ENCODE results near the gene SUPT4H1. TPM values are rescaled to one million over a fixed set of nuclear protein-coding genes. Genes with fewer than 3 reads are reported as not detected.

SUPT4H1 gene
- total and polyA plus RNA-seq, 7 donors = 50.5 to 114 (median 65.3) TPM

DNA sequence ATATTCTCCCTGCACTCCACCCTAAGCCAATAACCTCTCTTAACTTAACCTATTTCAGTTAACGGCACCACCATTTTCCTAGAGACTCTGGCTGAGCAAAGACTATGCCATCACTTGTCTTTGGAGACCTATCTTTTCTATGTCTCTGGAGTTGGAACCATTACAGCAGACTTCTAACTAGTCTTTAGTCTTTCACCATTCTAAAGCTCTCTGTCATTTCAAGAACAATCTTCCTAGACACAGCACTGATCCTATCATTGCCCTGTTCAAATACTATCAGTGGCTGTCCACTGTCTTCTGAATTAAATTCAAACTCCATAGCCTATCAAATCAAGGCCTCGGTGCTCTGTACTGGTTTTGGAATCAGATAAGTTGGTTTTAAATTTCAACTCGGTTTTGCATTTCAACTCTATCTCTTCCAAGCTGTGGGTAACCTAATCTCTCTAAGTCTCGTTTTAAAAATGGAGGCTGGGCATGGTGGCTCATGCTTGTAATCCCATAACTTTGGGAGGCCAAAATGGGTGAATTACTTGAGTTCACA is 33.4 kb upstream of the SUPT4H1 start:
- H3K27me3 ChIP-seq = peaks cover 0 to 4% (median 0%) of the 10 kb centered on the region in 3 donors
- H3K27ac ChIP-seq = no peak overlapping the region
- DNase-seq = no peak
- no peaks in the 10 kb centered on the region for H3K36me3 ChIP-seq
- TF ChIP-seq POLR2AphosphoS5 (IDR thresholded peaks at IDR 0.05) (no peak), EP300 (IDR thresholded peaks at IDR 0.05) (no peak)
- TF ChIP-seq, protein P1, sequence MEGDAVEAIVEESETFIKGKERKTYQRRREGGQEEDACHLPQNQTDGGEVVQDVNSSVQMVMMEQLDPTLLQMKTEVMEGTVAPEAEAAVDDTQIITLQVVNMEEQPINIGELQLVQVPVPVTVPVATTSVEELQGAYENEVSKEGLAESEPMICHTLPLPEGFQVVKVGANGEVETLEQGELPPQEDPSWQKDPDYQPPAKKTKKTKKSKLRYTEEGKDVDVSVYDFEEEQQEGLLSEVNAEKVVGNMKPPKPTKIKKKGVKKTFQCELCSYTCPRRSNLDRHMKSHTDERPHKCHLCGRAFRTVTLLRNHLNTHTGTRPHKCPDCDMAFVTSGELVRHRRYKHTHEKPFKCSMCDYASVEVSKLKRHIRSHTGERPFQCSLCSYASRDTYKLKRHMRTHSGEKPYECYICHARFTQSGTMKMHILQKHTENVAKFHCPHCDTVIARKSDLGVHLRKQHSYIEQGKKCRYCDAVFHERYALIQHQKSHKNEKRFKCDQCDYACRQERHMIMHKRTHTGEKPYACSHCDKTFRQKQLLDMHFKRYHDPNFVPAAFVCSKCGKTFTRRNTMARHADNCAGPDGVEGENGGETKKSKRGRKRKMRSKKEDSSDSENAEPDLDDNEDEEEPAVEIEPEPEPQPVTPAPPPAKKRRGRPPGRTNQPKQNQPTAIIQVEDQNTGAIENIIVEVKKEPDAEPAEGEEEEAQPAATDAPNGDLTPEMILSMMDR (IDR thresholded peaks at IDR 0.05) = no peak
- intact Hi-C loops (cut with DNase I) = no loop called here
- H3K4me3 ChIP-seq = no peak overlapping the region
- H3K4me1 ChIP-seq = no peaks in the 10 kb centered on the region
- WGBS, 2 donors = 45 to 75% methylated on average over 4 of the region's 4 CpGs
- H3K9me3 ChIP-seq = no peaks in the 10 kb centered on the region

DNA sequence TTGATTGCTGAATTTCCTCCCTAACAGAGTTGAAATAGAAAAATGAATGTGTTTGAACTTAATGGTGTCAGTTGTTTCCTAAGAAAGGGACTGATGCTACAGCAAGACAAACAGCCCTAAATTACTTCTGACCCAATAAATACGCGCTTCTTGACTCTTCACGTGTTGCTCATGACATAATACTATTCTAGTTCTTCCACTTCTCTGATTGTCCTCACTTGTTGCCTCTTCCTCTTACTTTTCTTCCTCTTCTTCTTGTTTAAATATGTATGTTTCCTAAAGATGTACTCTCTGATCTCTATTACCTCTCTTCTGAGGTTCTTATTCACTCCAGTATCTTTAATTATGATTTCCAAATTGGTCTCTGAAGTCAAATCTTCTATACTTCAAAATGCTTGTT is 32.9 kb upstream of the SUPT4H1 start:
- Histone ChIP-seq H3K36me3 (no peaks in the 10 kb centered on the region), H3K4me3 (no peak overlapping the region), H3K27me3 (peaks cover 0 to 4% (median 0%) of the 10 kb centered on the region in 3 donors), H3K4me1 (no peaks in the 10 kb centered on the region), H3K27ac (no peak overlapping the region), H3K9me3 (no peaks in the 10 kb centered on the region)
- no peak for TF ChIP-seq POLR2AphosphoS5 (IDR thresholded peaks at IDR 0.05)
- no peak for TF ChIP-seq POLR2A (IDR thresholded peaks at IDR 0.05)
- TF ChIP-seq EP300 (IDR thresholded peaks at IDR 0.05) = no peak
- TF ChIP-seq, protein P1 (IDR thresholded peaks at IDR 0.05) = no peak
- no peak for DNase-seq
- intact Hi-C loops (cut with DNase I) = no loop called here
- 34 to 67% methylated on average over 3 of the region's 3 CpGs for WGBS, 2 donors

DNA sequence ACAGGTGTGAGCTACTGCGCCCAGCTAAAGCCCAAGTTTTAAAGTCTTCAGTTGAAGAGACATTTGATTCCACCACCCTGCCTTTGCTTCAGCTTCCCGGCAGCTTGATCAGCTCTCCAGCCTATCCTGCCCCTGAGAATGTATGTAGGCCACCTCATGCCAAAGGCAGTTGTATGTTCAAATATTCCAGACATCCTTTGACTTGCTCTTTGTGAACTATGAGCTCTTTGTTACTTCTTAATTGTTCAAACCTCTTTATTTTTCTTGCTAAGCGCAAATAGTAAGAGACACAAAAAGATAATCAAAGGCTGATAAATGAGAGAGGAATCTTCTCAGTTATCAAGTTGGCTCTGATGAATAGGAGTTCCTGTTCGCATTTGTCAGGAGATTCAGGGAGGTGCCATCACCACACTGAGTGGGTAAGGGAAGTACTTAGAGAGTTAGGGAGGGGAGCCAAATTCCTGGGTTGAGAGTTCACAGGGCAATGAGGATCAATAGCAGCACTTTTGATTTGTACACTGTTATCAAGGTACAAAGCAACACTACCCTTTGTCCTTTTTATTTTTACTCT is 32.0 kb upstream of the SUPT4H1 start:
- H3K9me3 ChIP-seq = no peaks in the 10 kb centered on the region
- WGBS, 2 donors = 59 to 82% methylated on average over 4 of the region's 4 CpGs
- no peak overlapping the region for H3K4me3 ChIP-seq
- H3K27me3 ChIP-seq = peaks cover 0 to 4% (median 0%) of the 10 kb centered on the region in 3 donors
- H3K4me1 ChIP-seq = no peaks in the 10 kb centered on the region
- H3K27ac ChIP-seq = no peak overlapping the region
- TF ChIP-seq EP300 (IDR thresholded peaks at IDR 0.05) = no peak
- no peak for TF ChIP-seq POLR2A (IDR thresholded peaks at IDR 0.05)
- TF ChIP-seq, protein P1 (IDR thresholded peaks at IDR 0.05) = no peak
- TF ChIP-seq POLR2AphosphoS5 (IDR thresholded peaks at IDR 0.05) = no peak
- intact Hi-C loops (cut with DNase I) = no loop called here
- no peak for DNase-seq
- H3K36me3 ChIP-seq = no peaks in the 10 kb centered on the region

DNA sequence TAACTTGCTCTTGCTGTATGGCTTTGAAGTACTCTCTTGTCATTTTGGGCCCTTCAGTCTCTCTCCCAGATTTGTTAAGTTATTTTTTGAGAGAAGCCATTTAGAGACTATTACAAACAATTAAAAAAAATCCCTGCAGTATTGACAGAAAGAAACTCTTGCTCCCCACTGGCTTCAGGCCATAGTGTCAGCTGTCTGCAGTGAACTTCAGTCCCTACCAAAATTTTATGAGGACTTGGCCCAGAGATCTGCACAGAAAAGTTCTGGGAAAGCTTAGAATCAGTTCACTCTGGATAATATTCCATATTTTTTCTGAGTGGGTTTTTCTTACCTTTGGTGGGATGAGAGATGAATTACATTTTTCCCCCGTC is 30.9 kb upstream of the SUPT4H1 start:
- intact Hi-C loops (cut with DNase I) = no loop called here
- H3K4me1 ChIP-seq = no peaks in the 10 kb centered on the region
- no peaks in the 10 kb centered on the region for H3K9me3 ChIP-seq
- TF ChIP-seq EP300 (IDR thresholded peaks at IDR 0.05) = no peak
- TF ChIP-seq POLR2A (IDR thresholded peaks at IDR 0.05) = no peak
- TF ChIP-seq, protein P1 (IDR thresholded peaks at IDR 0.05) = no peak
- TF ChIP-seq POLR2AphosphoS5 (IDR thresholded peaks at IDR 0.05) = no peak
- DNase-seq = no peak
- H3K36me3 ChIP-seq = no peaks in the 10 kb centered on the region
- no peak overlapping the region for H3K4me3 ChIP-seq
- WGBS, 2 donors = 49 to 88% methylated on average over 1 of the region's 1 CpG
- H3K27ac ChIP-seq = no peak overlapping the region
- peaks cover 0 to 4% (median 0%) of the 10 kb centered on the region in 3 donors for H3K27me3 ChIP-seq

Measured in sigmoid colon (tissue), 7 donors.